ENCODE results near the gene B3GNT5. TPM values are rescaled to one million over a fixed set of nuclear protein-coding genes. Genes with fewer than 3 reads are reported as not detected.
"Not testable (repeated sequence)": the region's sequence is repeated elsewhere in the genome, so short reads cannot be mapped to it uniquely, and the experiment has no call there.

B3GNT5 gene
- total RNA-seq, 4 donors from 2014 or later, result 18.2 to 41.2 (median 26.0) TPM

GRCh38 chr3:183224180-183224970 is 28.7 kb upstream of the B3GNT5 start:
- ATAC-seq (no peak), DNase-seq (no peak)
- intact Hi-C loops (cut with DNase I; ENCODE audit: low total_unique reads) (no loop called here), in situ Hi-C loops (cut with MboI; ENCODE audit: low sequenced_read_pairs in 4 of 4) (no loop called here)
- Histone ChIP-seq H3K27ac (no peak overlapping the region), H3K4me1 (no peaks in the 10 kb centered on the region), H3K4me3 (no peak overlapping the region), H3K9me3 (no peaks in the 10 kb centered on the region), H3K27me3 (no peaks in the 10 kb centered on the region), H3K36me3 (no peaks in the 10 kb centered on the region)
- TF ChIP-seq POLR2A (IDR thresholded peaks at IDR 0.05) (no peak), CTCF (IDR thresholded peaks at IDR 0.05 in 4 of 5, conservative IDR thresholded peaks at IDR 0.05 in 1 of 5) (no peak)

- DNase-seq (no peak), ATAC-seq (no peak)
- no peaks in the 10 kb centered on the region for H3K36me3 ChIP-seq
- H3K27ac ChIP-seq, result no peak overlapping the region
- no peak overlapping the region for H3K4me3 ChIP-seq
- no peaks in the 10 kb centered on the region for H3K4me1 ChIP-seq
- intact Hi-C loops (cut with DNase I; ENCODE audit: low total_unique reads) (no loop called here), in situ Hi-C loops (cut with MboI; ENCODE audit: low sequenced_read_pairs in 4 of 4) (no loop called here)
- TF ChIP-seq POLR2A (IDR thresholded peaks at IDR 0.05) (no peak), CTCF (IDR thresholded peaks at IDR 0.05 in 4 of 5, conservative IDR thresholded peaks at IDR 0.05 in 1 of 5) (no peak)
- H3K9me3 ChIP-seq, result no peaks in the 10 kb centered on the region
- no peaks in the 10 kb centered on the region for H3K27me3 ChIP-seq
These were observed 26.6 kb upstream of the B3GNT5 start for GRCh38 chr3:183226333-183226890.

GRCh38 chr3:183227586-183227985 is 25.5 kb upstream of the B3GNT5 start:
- Histone ChIP-seq H3K4me1 (no peaks in the 10 kb centered on the region), H3K9me3 (no peaks in the 10 kb centered on the region), H3K36me3 (no peaks in the 10 kb centered on the region), H3K27me3 (no peaks in the 10 kb centered on the region), H3K27ac (no peak overlapping the region), H3K4me3 (no peak overlapping the region)
- DNase-seq, result no peak
- intact Hi-C loops (cut with DNase I; ENCODE audit: low total_unique reads), result no loop called here
- no peak for ATAC-seq
- in situ Hi-C loops (cut with MboI; ENCODE audit: low sequenced_read_pairs in 4 of 4), result no loop called here
- TF ChIP-seq CTCF (IDR thresholded peaks at IDR 0.05 in 4 of 5, conservative IDR thresholded peaks at IDR 0.05 in 1 of 5) (no peak), POLR2A (IDR thresholded peaks at IDR 0.05) (no peak)

GRCh38 chr3:183229178-183229577 is 23.9 kb upstream of the B3GNT5 start:
- H3K4me1 ChIP-seq, result no peaks in the 10 kb centered on the region
- intact Hi-C loops (cut with DNase I; ENCODE audit: low total_unique reads), result no loop called here
- H3K27ac ChIP-seq, result no peak overlapping the region
- DNase-seq (no peak), ATAC-seq (no peak)
- TF ChIP-seq POLR2A (IDR thresholded peaks at IDR 0.05) (no peak), CTCF (IDR thresholded peaks at IDR 0.05 in 4 of 5, conservative IDR thresholded peaks at IDR 0.05 in 1 of 5) (no peak)
- H3K9me3 ChIP-seq, result no peaks in the 10 kb centered on the region
- H3K27me3 ChIP-seq, result no peaks in the 10 kb centered on the region
- no peaks in the 10 kb centered on the region for H3K36me3 ChIP-seq
- in situ Hi-C loops (cut with MboI; ENCODE audit: low sequenced_read_pairs in 4 of 4), result no loop called here
- H3K4me3 ChIP-seq, result no peak overlapping the region

GRCh38 chr3:183230251-183230650 is 22.8 kb upstream of the B3GNT5 start:
- H3K4me1 ChIP-seq; intact Hi-C loops (cut with DNase I; ENCODE audit: low total_unique reads); in situ Hi-C loops (cut with MboI; ENCODE audit: low sequenced_read_pairs in 4 of 4); DNase-seq; H3K27ac ChIP-seq; H3K9me3 ChIP-seq; H3K4me3 ChIP-seq; H3K27me3 ChIP-seq; H3K36me3 ChIP-seq; ATAC-seq: not testable (repeated sequence)

Measured in gastrocnemius medialis (tissue), 4 donors.